T-helper 2 cell (primary cell): ENCODE data around the gene BRD4.

ENCODE experiments used
- DNase-seq, 5 experiments: peaks; one replicate each; pipeline versions ENCODE4 v3.0.0 to v3.0.0-alpha.2; 2012 to 2022

Gene BRD4

GRCh38 chr19:15307169-15307568 lies 25.2 kb downstream of the BRD4 start:
- DNase-seq: no peak

GRCh38 chr19:15305582-15306334 lies 26.6 kb downstream of the BRD4 start:
- DNase-seq: no peak

GRCh38 chr19:15304140-15304705 lies 28.1 kb downstream of the BRD4 start:
- DNase-seq: peak in 2 of 5 experiments; percentile 41 to 68

GRCh38 chr19:15303105-15303780 lies 29.1 kb downstream of the BRD4 start:
- DNase-seq: no peak

GRCh38 chr19:15300533-15301197 lies 31.7 kb downstream of the BRD4 start:
- peak in 1 of 5 experiments; percentile 19 for DNase-seq

GRCh38 chr19:15299568-15300409 lies 32.5 kb downstream of the BRD4 start:
- no peak for DNase-seq

GRCh38 chr19:15298847-15299567 lies 33.3 kb downstream of the BRD4 start:
- no peak for DNase-seq

- DNase-seq: peak in 1 of 5 experiments; percentile 16
Measured at GRCh38 chr19:15297416-15298224, 34.7 kb downstream of the BRD4 start.

GRCh38 chr19:15296841-15297415 lies 35.4 kb downstream of the BRD4 start:
- DNase-seq: peak in 1 of 5 experiments; percentile 34

GRCh38 chr19:15296353-15296752 lies 36.0 kb downstream of the BRD4 start:
- no peak for DNase-seq

GRCh38 chr19:15294561-15294990 lies 37.8 kb downstream of the BRD4 start:
- DNase-seq: no peak

- DNase-seq: no peak
Measured at GRCh38 chr19:15293781-15294491, 38.4 kb downstream of the BRD4 start.

- peak in 1 of 5 experiments; percentile 51 for DNase-seq
Measured at GRCh38 chr19:15292847-15293582, 39.3 kb downstream of the BRD4 start.

- DNase-seq: no peak
Measured at GRCh38 chr19:15292140-15292539, 40.2 kb downstream of the BRD4 start.

GRCh38 chr19:15291548-15292021 lies 40.8 kb downstream of the BRD4 start:
- peak in 1 of 5 experiments; percentile 48 for DNase-seq

- no peak for DNase-seq
Measured at GRCh38 chr19:15291089-15291488, 41.2 kb downstream of the BRD4 start.

GRCh38 chr19:15290166-15290565 lies 42.2 kb downstream of the BRD4 start:
- DNase-seq: no peak

- peak in 1 of 5 experiments; percentile 13 for DNase-seq
Measured at GRCh38 chr19:15289673-15290072, 42.7 kb downstream of the BRD4 start.
